ENCODE measurements around the gene IGSF9.
A peak's percentile ranks its signal among the peaks of the same experiment; 100 is the strongest.
"Not testable (repeated sequence)": the region's sequence is repeated elsewhere in the genome, so short reads cannot be mapped to it uniquely, and the experiment has no call there.

IGSF9 gene

GRCh38 chr1:159900755-159901360, 44.6 kb downstream of the IGSF9 start:
- Mint-ChIP-seq H3K4me3 (no peak overlapping the region), H3K27ac (no peak overlapping the region), H3K27me3 (no peaks in the 10 kb centered on the region), H3K9me3 (no peaks in the 10 kb centered on the region), H3K36me3 (ENCODE audit: low read depth) (no peaks in the 10 kb centered on the region), H3K4me1 (ENCODE audit: low read depth) (no peaks in the 10 kb centered on the region)
- no peak for DNase-seq

DNA sequence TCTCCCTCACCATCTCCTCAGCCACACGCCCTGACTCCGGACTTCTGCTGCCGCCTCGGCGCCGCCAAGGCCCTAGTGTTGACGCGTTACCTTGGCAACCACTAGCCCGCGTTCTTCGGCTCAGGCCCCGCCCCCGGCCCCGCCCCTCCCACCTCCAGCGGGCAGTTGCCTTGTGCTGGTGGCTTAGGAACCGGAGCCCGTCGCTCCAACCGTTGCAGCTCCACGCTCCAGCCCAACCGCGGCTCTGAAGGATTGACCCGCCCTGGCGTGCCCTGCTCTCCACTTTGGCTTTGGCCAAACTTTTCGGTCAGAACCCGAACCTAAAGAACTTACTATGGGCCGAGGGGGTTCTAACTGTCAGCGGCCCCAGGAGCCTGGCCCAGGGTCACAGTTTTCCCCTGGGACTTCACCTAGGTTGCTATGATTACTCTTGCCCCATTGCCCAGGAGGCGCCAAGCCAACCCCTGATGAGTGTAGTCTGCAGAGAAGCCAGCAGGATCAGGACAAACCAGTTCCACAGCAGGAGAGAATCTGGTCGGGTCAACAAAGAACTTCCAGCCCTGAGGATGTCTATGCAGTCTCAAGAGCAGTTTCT, 45.2 kb downstream of the IGSF9 start, which contains the start of gene CFAP45:
CFAP45 (minus strand) TSS at position 80 of the 595 bp plus-strand sequence; CDS start at position 13, 67 bp downstream.
- Mint-ChIP-seq H3K4me1 (ENCODE audit: low read depth) (no peaks in the 10 kb centered on the region), H3K9me3 (no peaks in the 10 kb centered on the region), H3K27me3 (no peaks in the 10 kb centered on the region), H3K36me3 (ENCODE audit: low read depth) (no peaks in the 10 kb centered on the region), H3K27ac (no peak within 1 kb of the TSS), H3K4me3 (no peak within 1 kb of the TSS)
- no peak for DNase-seq

DNA sequence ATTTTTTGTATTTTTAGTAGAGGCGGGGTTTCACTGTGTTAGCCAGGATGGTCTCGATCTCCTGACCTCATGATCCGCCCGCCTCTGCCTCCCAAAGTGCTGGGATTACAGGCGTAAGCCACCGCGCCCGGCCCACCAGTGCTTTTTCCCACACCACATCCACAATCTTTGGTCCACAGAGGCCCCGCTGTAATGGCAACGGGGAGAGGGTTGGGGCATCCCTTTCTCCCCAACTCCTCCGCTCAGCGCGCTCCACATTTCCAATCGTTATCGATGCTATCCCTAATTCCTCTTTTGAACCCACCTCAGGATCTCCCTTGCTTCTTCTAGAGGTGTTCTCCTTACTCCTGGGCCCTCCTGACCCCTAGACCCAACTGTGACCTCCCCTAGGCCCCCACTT, 45.8 kb downstream of the IGSF9 start:
- H3K4me1 Mint-ChIP-seq (ENCODE audit: low read depth); H3K36me3 Mint-ChIP-seq (ENCODE audit: low read depth); H3K27me3 Mint-ChIP-seq; H3K27ac Mint-ChIP-seq; DNase-seq; H3K9me3 Mint-ChIP-seq; H3K4me3 Mint-ChIP-seq: not testable (repeated sequence)

GRCh38 chr1:159898527-159898926, 46.9 kb downstream of the IGSF9 start:
- no peak for DNase-seq
- Mint-ChIP-seq H3K27ac (no peak overlapping the region), H3K4me3 (no peak overlapping the region), H3K9me3 (no peaks in the 10 kb centered on the region), H3K36me3 (ENCODE audit: low read depth) (no peaks in the 10 kb centered on the region), H3K4me1 (ENCODE audit: low read depth) (no peaks in the 10 kb centered on the region), H3K27me3 (no peaks in the 10 kb centered on the region)

DNA sequence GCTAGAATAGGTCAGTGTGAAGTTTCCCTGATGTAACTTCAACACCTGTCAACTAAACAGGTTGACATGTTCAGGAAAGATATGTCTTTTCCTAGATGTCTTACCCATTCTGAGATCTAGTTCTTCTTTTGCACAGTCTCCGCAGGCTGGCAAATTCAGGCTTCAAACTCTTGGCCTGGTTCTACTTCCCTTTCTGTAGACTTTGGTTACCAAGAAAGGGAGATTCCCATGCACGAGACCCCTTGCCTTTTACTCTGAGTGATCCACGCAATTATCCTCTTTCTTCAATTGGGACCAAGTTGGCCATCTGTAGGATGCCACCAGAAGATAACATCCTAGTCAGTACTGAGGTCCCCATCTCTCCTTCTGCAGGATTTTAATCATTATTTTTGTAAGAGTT, 47.5 kb downstream of the IGSF9 start:
- no peaks in the 10 kb centered on the region for H3K9me3 Mint-ChIP-seq
- H3K4me1 Mint-ChIP-seq (ENCODE audit: low read depth) = no peaks in the 10 kb centered on the region
- no peak overlapping the region for H3K27ac Mint-ChIP-seq
- H3K36me3 Mint-ChIP-seq (ENCODE audit: low read depth) = no peaks in the 10 kb centered on the region
- no peak for DNase-seq
- no peak overlapping the region for H3K4me3 Mint-ChIP-seq
- no peaks in the 10 kb centered on the region for H3K27me3 Mint-ChIP-seq

DNA sequence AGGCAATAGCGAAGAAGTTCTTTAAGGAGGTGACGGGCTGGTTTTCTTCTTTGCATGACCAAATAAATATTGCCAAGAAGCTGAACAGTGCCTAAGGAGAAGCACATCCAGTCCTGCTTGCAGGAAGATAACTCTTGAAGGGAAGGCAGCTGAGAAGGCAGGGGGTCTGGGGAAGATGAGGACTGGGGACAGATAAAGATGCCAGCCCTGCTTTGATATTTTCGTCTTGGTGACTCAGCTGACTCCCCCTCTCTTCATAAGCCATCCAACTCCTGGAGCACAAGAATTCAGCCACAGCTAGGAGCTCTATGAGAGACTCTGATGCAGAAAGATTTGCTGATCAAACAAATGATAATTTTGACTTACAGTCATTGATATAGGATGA, 48.9 kb downstream of the IGSF9 start:
- DNase-seq = no peak
- Mint-ChIP-seq H3K36me3 (ENCODE audit: low read depth) (no peaks in the 10 kb centered on the region), H3K9me3 (no peaks in the 10 kb centered on the region), H3K4me1 (ENCODE audit: low read depth) (peaks cover 2% of the 10 kb centered on the region), H3K27ac (no peak overlapping the region), H3K27me3 (no peaks in the 10 kb centered on the region), H3K4me3 (no peak overlapping the region)

GRCh38 chr1:159895836-159896545, 49.4 kb downstream of the IGSF9 start:
- no peak for DNase-seq
- H3K36me3 Mint-ChIP-seq (ENCODE audit: low read depth) = no peaks in the 10 kb centered on the region
- H3K4me3 Mint-ChIP-seq = no peak overlapping the region
- H3K27me3 Mint-ChIP-seq = no peaks in the 10 kb centered on the region
- no peaks in the 10 kb centered on the region for H3K9me3 Mint-ChIP-seq
- peaks cover 4% of the 10 kb centered on the region for H3K4me1 Mint-ChIP-seq (ENCODE audit: low read depth)
- H3K27ac Mint-ChIP-seq = no peak overlapping the region

DNA sequence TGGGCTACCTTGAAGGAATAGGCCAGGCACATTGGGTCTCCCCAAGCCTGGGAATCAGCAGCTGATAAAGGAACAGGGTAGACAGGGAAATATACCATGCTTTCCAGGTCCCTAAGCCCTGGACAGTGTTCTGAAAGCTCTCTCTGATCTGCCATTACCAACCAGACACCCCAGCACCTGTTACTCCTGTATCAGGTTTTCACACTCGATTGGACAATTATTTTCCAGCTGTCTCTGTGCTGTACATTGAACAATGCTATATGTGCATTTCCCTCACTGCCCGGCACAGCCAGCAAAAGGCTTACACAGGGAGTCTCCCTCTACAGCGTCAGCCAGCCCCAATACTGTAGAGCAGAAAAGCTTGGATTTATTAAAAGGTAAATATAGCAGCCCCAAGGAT, 50.1 kb downstream of the IGSF9 start:
- Mint-ChIP-seq H3K36me3 (ENCODE audit: low read depth) (no peaks in the 10 kb centered on the region), H3K27ac (no peak overlapping the region), H3K9me3 (no peaks in the 10 kb centered on the region), H3K4me1 (ENCODE audit: low read depth) (peaks cover 5% of the 10 kb centered on the region), H3K27me3 (no peaks in the 10 kb centered on the region), H3K4me3 (no peak overlapping the region)
- no peak for DNase-seq

DNA sequence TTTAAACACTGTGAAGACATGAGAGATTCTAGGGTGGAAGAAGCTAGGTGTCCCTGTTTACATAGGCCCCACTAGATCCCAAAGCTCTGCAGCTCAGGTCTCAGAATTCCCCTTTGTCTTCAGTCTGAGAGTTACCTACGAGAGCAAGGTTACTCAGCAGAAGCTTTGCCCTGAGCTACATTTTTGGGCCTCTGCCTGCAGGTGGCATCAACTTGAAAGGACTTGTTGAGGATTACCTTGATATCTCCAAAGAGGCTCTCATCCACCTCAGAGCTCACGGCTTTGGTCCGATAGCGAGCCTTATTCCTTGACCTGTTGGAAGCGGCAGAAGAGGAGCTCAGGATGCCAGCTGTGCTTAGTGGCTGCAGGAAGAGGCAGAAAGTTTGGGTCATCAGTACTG, 52.5 kb downstream of the IGSF9 start:
- Mint-ChIP-seq H3K27me3 (no peaks in the 10 kb centered on the region), H3K9me3 (no peaks in the 10 kb centered on the region), H3K4me1 (ENCODE audit: low read depth) (peaks cover 13% of the 10 kb centered on the region), H3K4me3 (no peak overlapping the region), H3K27ac (no peak overlapping the region), H3K36me3 (ENCODE audit: low read depth) (no peaks in the 10 kb centered on the region)
- no peak for DNase-seq

GRCh38 chr1:159891275-159892157, 53.9 kb downstream of the IGSF9 start:
- Mint-ChIP-seq H3K27me3 (no peaks in the 10 kb centered on the region), H3K27ac (no peak overlapping the region)

DNA sequence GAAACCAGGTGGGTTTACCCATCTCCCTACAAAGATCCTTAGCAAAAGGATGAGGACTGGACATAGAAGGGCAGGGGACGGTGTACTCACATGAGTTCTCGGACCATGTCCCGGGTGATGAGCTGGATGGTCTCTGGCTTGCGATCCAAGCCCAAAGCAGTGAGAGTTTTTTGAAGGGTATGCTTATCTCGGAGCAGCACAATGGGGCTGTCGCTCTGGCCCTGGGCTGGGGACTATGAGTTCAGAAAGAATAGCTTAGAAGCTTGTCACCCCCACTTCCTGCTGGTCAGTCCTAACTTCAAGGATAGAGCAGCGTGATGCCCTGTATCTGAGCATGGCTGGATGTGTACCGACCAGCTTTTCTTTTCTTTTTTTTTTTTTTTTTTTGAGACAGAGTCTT, 55.0 kb downstream of the IGSF9 start:
- H3K4me1 Mint-ChIP-seq (ENCODE audit: low read depth) = peaks cover 13% of the 10 kb centered on the region
- H3K9me3 Mint-ChIP-seq = no peaks in the 10 kb centered on the region
- H3K4me3 Mint-ChIP-seq = no peak overlapping the region
- no peak for DNase-seq
- H3K27me3 Mint-ChIP-seq = no peaks in the 10 kb centered on the region
- H3K27ac Mint-ChIP-seq = peak overlapping the region; percentile 0
- no peaks in the 10 kb centered on the region for H3K36me3 Mint-ChIP-seq (ENCODE audit: low read depth)

More at GRCh38 chr1:159891275-159892157, 53.9 kb downstream of the IGSF9 start:
- peaks cover 13% of the 10 kb centered on the region for H3K4me1 Mint-ChIP-seq (ENCODE audit: low read depth)
- no peaks in the 10 kb centered on the region for H3K36me3 Mint-ChIP-seq (ENCODE audit: low read depth)
- peak; percentile 82 for DNase-seq
- no peak overlapping the region for H3K4me3 Mint-ChIP-seq
- no peaks in the 10 kb centered on the region for H3K9me3 Mint-ChIP-seq

DNA sequence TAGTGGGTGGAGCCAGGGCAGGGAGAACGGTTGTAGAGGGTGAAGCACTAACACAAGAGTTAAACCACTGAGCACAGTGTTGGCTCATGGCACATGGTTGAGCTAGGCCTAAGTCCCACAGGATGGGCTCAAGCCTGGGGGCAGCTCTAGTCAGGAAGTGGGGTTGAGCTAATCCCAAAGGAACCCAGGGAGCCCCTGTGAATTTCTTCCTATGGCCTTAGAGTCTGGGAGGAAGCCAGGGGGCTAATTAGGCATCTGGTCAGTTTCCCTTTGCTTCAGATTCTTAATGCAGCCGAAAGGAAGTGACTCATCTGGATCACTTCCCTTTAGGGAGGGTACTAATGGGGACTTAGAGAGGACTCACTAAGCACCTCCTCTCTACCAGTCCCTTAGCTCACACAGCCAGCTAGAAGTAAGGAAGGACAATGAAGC, 55.6 kb downstream of the IGSF9 start:
- no peak for DNase-seq
- H3K4me3 Mint-ChIP-seq = no peak overlapping the region
- H3K9me3 Mint-ChIP-seq = no peaks in the 10 kb centered on the region
- H3K27ac Mint-ChIP-seq = no peak overlapping the region
- H3K27me3 Mint-ChIP-seq = no peaks in the 10 kb centered on the region
- no peaks in the 10 kb centered on the region for H3K36me3 Mint-ChIP-seq (ENCODE audit: low read depth)
- peaks cover 13% of the 10 kb centered on the region for H3K4me1 Mint-ChIP-seq (ENCODE audit: low read depth)

- no peak for DNase-seq
- Mint-ChIP-seq H3K4me1 (ENCODE audit: low read depth) (peaks cover 13% of the 10 kb centered on the region), H3K9me3 (no peaks in the 10 kb centered on the region), H3K27me3 (no peaks in the 10 kb centered on the region), H3K36me3 (ENCODE audit: low read depth) (no peaks in the 10 kb centered on the region), H3K27ac (no peak overlapping the region), H3K4me3 (no peak overlapping the region)
Measured at GRCh38 chr1:159889202-159889601, 56.2 kb downstream of the IGSF9 start.

- Mint-ChIP-seq H3K27me3 (no peaks in the 10 kb centered on the region), H3K9me3 (no peaks in the 10 kb centered on the region), H3K36me3 (ENCODE audit: low read depth) (no peaks in the 10 kb centered on the region), H3K27ac (no peak overlapping the region), H3K4me3 (no peak overlapping the region), H3K4me1 (ENCODE audit: low read depth) (peaks cover 2% of the 10 kb centered on the region)
- no peak for DNase-seq
Measured at GRCh38 chr1:159884296-159884695, 61.1 kb downstream of the IGSF9 start.

Measured in activated T-cell treated with anti-CD3 and anti-CD28 coated beads, Interleukin-2, amount 50 U/mL, for 24 hours (primary cell).